K562 (cell line): ENCODE measurements around the gene CNPY4. TPM values are rescaled to one million over a fixed set of nuclear protein-coding genes. Genes with fewer than 3 reads are reported as not detected.

Experiments used
- ARHGAP35 ChIP-seq: fragments of 450-650 bp; IDR thresholded peaks from 2 replicates; pipeline ENCODE4 v1.6.1; 2018; ENCODE audit not compliant: partially characterized antibody
- CHD2 ChIP-seq: IDR thresholded peaks from 2 replicates; pipeline ENCODE4 v1.6.1; 2011; ENCODE audit warnings: low read depth, low read length
- ESRRA ChIP-seq: fragments of 450-650 bp; IDR thresholded peaks from 2 replicates; pipeline ENCODE4 v1.6.1; 2014; ENCODE audit warnings: low read depth, mild to moderate bottlenecking, moderate library complexity, borderline replicate concordance
- ILK ChIP-seq: fragments of 450-650 bp; IDR thresholded peaks from 2 replicates; pipeline ENCODE4 v1.6.1; 2016; ENCODE audit warnings: missing genetic modification characterization, low read depth, mild to moderate bottlenecking, missing compliant biosample characterization, moderate library complexity, borderline replicate concordance
- KDM1A ChIP-seq, 2 experiments: fragments of 450-650 bp; IDR thresholded peaks; 2 replicates each; pipeline ENCODE4 v1.6.1; 2016; ENCODE audit warnings: mild to moderate bottlenecking in 2 of 2
- MAFK ChIP-seq: IDR thresholded peaks from 2 replicates; pipeline ENCODE4 v1.6.1; 2011; ENCODE audit warnings: low read length, improper control_type of control experiment
- MTA1 ChIP-seq: fragments of 450-650 bp; IDR thresholded peaks from 2 replicates; pipeline ENCODE4 v1.6.1; 2017; ENCODE audit warnings: borderline replicate concordance
- RUNX1 ChIP-seq: sonication (generic); IDR thresholded peaks from 2 replicates; pipeline ENCODE4 v1.6.1; 2016; ENCODE audit warnings: antibody characterized with exemption, low read depth
- SMAD2 ChIP-seq: fragments of 150-350 bp; IDR thresholded peaks from 2 replicates; pipeline ENCODE4 v1.6.1; 2014; ENCODE audit warnings: low read depth, mild to moderate bottlenecking, low read length
- SMARCE1 ChIP-seq: fragments of 450-650 bp; IDR thresholded peaks from 2 replicates; pipeline ENCODE4 v1.7.1; 2016; ENCODE audit warnings: mild to moderate bottlenecking
- ZNF318 ChIP-seq, 2 experiments: fragments of 450-650 bp; IDR thresholded peaks; 2 replicates each; pipeline ENCODE4 v1.6.1; 2016; ENCODE audit warnings: mild to moderate bottlenecking in 2 of 2, borderline replicate concordance in 1 of 2, low read depth in 1 of 2, moderate library complexity in 1 of 2
- polyA plus RNA-seq, 8 experiments: library from polyadenylated mRNA; depleted of rRNA in 4 of 8; stranded (reverse) in 5 of 8; unstranded in 3 of 8; fragments of >200 nt; fragmentation: Nextera tagmentation in 2 of 8; fragmentation: Illumina TruSeq in 1 of 8; extraction: Ambion mirVana in 2 of 8; extraction: Trizol in 1 of 8; gene quantifications; 2 replicates each; pipeline versions ENCODE4 v1.2.1 to v1.2.3, GENCODE V29; 2011 to 2014; ENCODE audit warnings: inconsistent platforms in 1 of 8, missing spikeins in 1 of 8
- total RNA-seq, 7 experiments: library from RNA; depleted of rRNA in 6 of 7; stranded (reverse); fragments of >200 nt in 6 of 7; fragmentation: Illumina TruSeq in 2 of 7; extraction: Trizol in 2 of 7; gene quantifications; 2 replicates each; pipeline versions ENCODE4 v1.2.1 to v1.2.3, GENCODE V29; 2011 to 2021; ENCODE audit warnings: low replicate concordance in 1 of 7
- TF ChIP-seq, protein P1 (sequence below): fragments of 450-650 bp; formaldehyde crosslinking; IDR thresholded peaks from 2 replicates; pipeline ENCODE4 v1.4.0; 2020; ENCODE audit warnings: mild to moderate bottlenecking, moderate library complexity
- TF ChIP-seq, protein P2 (sequence below): fragments of 450-650 bp; IDR thresholded peaks from 2 replicates; pipeline ENCODE4 v1.6.1; 2014; ENCODE audit warnings: low read depth, mild to moderate bottlenecking, moderate library complexity, borderline replicate concordance
- TF ChIP-seq, protein P3 (sequence below): fragments of 450-650 bp; IDR thresholded peaks from 2 replicates; pipeline ENCODE4 v1.6.1; 2016

CNPY4 gene
- total and polyA plus RNA-seq, 9 of the 15 experiments (the other 6 are each of a cell fraction or from before 2014, with no cell fraction given), result 1.9 to 11.2 (median 7.0) TPM

DNA sequence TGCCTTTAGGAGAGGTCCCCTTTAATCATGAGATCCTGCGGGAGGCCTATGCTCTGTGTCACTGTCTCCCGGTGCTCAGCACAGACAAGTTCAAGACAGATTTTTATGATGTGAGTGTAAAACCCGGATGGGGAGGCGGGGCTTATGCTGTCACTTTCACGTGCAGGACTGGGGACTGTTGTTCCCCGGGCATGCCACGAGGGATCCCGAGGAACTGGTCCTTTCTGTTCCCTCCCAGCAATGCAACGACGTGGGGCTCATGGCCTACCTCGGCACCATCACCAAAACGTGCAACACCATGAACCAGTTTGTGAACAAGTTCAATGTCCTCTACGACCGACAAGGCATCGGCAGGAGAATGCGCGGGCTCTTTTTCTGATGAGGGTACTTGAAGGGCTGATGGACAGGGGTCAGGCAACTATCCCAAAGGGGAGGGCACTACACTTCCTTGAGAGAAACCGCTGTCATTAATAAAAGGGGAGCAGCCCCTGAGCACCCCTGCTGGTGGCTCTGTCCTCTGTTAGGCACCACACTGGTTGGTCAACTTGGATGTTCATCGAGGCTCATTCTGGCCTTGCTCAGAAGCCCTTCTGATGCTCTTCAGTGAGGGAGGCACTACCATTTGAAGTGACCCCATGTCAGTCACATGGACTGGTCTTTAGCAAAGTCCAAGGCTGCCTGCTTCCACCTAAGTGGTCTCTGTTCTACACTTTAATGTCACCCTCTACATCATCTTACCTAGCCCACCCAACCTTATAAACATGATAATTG, 27.8 kb upstream of the CNPY4 start (continued):
- TF ChIP-seq ZNF318 (IDR thresholded peaks at IDR 0.05; ENCODE audit: borderline replicate concordance in 1 of 2, low read depth in 1 of 2) (no peak), CHD2 (peak; percentile 20; the same call in 1 of the 2 replicates), SMARCE1 (no peak), ILK (tag) (no peak), KDM1A (IDR thresholded peaks at IDR 0.05) (no peak), MAFK (0 out of 2 replicates have a peak, but pooled peaks have one; percentile 1), ESRRA (0 out of 2 replicates have a peak, but pooled peaks have one; percentile 10), SMAD2 (no peak), ARHGAP35 (no peak), RUNX1 (0 out of 2 replicates have a peak, but pooled peaks have one; percentile 45), MTA1 (no peak)
- TF ChIP-seq, protein P1, sequence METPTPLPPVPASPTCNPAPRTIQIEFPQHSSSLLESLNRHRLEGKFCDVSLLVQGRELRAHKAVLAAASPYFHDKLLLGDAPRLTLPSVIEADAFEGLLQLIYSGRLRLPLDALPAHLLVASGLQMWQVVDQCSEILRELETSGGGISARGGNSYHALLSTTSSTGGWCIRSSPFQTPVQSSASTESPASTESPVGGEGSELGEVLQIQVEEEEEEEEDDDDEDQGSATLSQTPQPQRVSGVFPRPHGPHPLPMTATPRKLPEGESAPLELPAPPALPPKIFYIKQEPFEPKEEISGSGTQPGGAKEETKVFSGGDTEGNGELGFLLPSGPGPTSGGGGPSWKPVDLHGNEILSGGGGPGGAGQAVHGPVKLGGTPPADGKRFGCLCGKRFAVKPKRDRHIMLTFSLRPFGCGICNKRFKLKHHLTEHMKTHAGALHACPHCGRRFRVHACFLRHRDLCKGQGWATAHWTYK (CRISPR knock-in tag), result no peak
- TF ChIP-seq, protein P2, sequence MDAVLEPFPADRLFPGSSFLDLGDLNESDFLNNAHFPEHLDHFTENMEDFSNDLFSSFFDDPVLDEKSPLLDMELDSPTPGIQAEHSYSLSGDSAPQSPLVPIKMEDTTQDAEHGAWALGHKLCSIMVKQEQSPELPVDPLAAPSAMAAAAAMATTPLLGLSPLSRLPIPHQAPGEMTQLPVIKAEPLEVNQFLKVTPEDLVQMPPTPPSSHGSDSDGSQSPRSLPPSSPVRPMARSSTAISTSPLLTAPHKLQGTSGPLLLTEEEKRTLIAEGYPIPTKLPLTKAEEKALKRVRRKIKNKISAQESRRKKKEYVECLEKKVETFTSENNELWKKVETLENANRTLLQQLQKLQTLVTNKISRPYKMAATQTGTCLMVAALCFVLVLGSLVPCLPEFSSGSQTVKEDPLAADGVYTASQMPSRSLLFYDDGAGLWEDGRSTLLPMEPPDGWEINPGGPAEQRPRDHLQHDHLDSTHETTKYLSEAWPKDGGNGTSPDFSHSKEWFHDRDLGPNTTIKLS, result no peak
- TF ChIP-seq, protein P3, sequence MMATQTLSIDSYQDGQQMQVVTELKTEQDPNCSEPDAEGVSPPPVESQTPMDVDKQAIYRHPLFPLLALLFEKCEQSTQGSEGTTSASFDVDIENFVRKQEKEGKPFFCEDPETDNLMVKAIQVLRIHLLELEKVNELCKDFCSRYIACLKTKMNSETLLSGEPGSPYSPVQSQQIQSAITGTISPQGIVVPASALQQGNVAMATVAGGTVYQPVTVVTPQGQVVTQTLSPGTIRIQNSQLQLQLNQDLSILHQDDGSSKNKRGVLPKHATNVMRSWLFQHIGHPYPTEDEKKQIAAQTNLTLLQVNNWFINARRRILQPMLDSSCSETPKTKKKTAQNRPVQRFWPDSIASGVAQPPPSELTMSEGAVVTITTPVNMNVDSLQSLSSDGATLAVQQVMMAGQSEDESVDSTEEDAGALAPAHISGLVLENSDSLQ, result 0 out of 2 replicates have a peak, but pooled peaks have one; percentile 49
